Chondrocyte (in vitro differentiated cells): ENCODE results near the gene SH2D3C. TPM values are rescaled to one million over a fixed set of nuclear protein-coding genes. Genes with fewer than 3 reads are reported as not detected.

Experiments used
- DNase-seq: peaks from one replicate; pipeline ENCODE4 v3.0.0; 2021; ENCODE audit warnings: mixed read lengths, low spot score
- H3K27ac Mint-ChIP-seq: one replicate; pipeline ENCODE4 v1.8.0; 2021; ENCODE audit warnings: mild to moderate bottlenecking, moderate library complexity, mixed read lengths; ENCODE audit not compliant: unreplicated experiment
- H3K27me3 Mint-ChIP-seq: 2 replicates; pipeline ENCODE4 v1.8.0; 2021; ENCODE audit warnings: low read depth, mixed read lengths
- H3K36me3 Mint-ChIP-seq: 2 replicates; pipeline ENCODE4 v1.8.0; 2021; ENCODE audit warnings: low read depth, mixed read lengths
- H3K4me1 Mint-ChIP-seq: 2 replicates; pipeline ENCODE4 v1.8.0; 2021; ENCODE audit warnings: low read depth, mild to moderate bottlenecking, mixed read lengths
- H3K4me3 Mint-ChIP-seq: one replicate; pipeline ENCODE4 v1.8.0; 2021; ENCODE audit warnings: mild to moderate bottlenecking, moderate library complexity, mixed read lengths; ENCODE audit not compliant: unreplicated experiment
- H3K9me3 Mint-ChIP-seq: 2 replicates; pipeline ENCODE4 v1.8.0; 2021; ENCODE audit warnings: low read depth, mixed read lengths
- total RNA-seq: library from RNA; stranded (reverse); gene quantifications from 3 replicates; pipeline ENCODE4 v1.2.1, GENCODE V29; 2021
- TF ChIP-seq, protein P1 (sequence below): fragments of 200-600 bp; sonication (generic); IDR thresholded peaks from 2 replicates; pipeline ENCODE4 v1.5.0; 2021; ENCODE audit warnings: antibody characterized with exemption, mild to moderate bottlenecking, moderate library complexity

Gene SH2D3C
- total RNA-seq, 1 donor from 2014 or later = 9.9 TPM

DNA sequence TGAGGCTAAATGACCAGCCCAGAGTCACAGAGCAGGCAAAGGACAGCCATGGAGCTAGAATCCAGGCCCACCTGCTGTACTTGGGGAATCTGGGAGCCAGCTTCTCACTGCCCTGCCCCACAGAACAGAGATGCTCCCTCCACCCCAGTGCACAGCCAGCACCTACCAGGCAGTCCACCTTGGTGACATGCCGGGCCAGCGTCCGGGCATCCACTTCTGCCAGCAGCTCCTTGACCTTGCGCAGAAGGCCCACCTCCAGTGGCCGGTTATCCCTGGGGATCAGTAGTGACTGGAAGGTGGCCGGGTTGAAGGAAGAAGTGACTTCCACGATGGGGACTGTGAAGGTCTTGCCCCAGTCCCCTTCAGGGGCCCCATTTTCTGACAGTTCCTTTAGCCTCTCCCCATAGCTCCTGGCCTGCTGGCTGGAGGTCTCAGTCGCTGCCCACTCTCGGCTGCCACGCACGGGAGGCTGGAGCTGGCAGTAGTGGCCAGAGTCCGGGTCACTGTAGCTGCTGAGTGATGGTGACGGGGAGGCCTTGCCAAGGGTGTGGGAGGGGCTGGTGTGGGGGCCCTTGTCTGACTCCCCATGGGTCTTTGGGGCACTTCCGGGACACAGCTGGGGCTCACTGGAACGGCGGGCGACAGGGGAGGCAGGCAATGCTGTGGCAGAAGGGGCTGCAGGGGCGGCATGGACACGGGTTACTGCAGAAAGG lies 33.9 kb downstream of the SH2D3C start:
- Mint-ChIP-seq H3K27ac (no peak overlapping the region), H3K4me3 (no peak overlapping the region), H3K27me3 (no peaks in the 10 kb centered on the region), H3K4me1 (no peaks in the 10 kb centered on the region), H3K36me3 (peaks cover 10% of the 10 kb centered on the region), H3K9me3 (no peaks in the 10 kb centered on the region)
- no peak for DNase-seq
- TF ChIP-seq, protein P1, sequence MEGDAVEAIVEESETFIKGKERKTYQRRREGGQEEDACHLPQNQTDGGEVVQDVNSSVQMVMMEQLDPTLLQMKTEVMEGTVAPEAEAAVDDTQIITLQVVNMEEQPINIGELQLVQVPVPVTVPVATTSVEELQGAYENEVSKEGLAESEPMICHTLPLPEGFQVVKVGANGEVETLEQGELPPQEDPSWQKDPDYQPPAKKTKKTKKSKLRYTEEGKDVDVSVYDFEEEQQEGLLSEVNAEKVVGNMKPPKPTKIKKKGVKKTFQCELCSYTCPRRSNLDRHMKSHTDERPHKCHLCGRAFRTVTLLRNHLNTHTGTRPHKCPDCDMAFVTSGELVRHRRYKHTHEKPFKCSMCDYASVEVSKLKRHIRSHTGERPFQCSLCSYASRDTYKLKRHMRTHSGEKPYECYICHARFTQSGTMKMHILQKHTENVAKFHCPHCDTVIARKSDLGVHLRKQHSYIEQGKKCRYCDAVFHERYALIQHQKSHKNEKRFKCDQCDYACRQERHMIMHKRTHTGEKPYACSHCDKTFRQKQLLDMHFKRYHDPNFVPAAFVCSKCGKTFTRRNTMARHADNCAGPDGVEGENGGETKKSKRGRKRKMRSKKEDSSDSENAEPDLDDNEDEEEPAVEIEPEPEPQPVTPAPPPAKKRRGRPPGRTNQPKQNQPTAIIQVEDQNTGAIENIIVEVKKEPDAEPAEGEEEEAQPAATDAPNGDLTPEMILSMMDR = no peak

DNA sequence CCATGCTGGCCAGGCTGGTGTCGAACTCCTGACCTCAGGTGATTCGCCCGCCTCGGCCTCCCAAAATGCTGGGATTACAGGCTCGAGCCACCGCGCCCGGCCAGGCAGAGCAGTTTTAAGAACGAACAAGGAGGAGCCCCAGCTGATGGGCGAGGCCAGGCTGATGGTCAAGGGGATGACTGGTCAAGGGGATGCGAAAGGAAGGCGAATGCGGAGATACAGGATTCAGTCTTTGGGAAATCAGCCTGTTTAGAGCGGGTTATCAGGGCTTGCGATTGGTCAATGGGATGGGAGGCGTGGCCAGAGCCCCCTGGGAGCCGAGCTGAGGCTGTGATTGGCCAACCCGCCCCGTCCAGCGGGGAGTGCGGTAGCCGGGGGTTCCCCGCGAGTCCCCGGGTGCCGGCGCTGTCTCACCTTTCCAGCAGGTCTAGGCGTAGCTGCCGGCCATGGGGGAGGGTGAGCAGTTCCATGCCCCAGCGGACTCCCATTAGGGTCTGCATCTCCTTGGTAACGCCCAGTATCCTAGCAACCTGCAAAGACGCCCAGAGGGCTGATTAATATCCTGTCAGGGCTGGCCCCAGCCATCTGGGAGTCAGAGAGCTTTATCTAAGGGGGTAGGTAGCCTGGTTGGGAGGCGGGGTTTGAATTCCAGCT lies 35.9 kb downstream of the SH2D3C start:
- Mint-ChIP-seq H3K27ac (no peak overlapping the region), H3K27me3 (no peaks in the 10 kb centered on the region), H3K4me3 (no peak overlapping the region), H3K36me3 (peaks cover 4% of the 10 kb centered on the region), H3K9me3 (no peaks in the 10 kb centered on the region), H3K4me1 (no peaks in the 10 kb centered on the region)
- no peak for DNase-seq
- TF ChIP-seq, protein P1 = no peak

DNA sequence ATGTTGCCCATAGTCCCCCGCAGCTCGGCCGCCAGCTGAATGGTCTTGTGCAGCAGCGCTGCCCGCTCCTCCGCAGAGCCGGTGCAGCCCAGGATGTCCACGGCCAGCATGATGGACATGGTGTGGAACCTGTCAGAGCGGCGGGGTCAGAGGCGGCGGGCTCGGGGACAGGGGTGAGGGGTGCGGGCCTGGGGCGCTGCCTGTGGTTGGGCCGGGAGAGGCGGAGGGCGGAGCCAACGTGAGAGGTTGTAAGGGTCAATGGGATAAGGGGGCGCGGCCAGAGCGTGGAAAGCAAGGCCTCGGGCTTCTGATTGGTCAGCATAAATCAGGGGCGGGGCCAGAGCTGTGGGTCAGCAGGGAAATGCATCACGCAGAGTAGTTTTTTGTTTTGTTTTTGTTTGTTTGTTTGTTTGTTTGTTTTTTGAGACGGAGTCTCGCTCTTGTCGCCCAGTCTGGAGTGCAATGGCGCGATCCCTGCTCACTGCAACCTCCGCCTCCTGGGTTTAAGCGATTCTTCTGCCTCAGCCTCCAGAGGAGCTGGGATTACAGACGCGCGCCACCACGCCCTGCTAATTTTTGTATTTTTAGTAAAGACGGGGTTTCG lies 36.5 kb downstream of the SH2D3C start:
- no peak for DNase-seq
- no peaks in the 10 kb centered on the region for H3K9me3 Mint-ChIP-seq
- no peak overlapping the region for H3K4me3 Mint-ChIP-seq
- H3K36me3 Mint-ChIP-seq = peaks cover 1% of the 10 kb centered on the region
- TF ChIP-seq, protein P1 = no peak
- no peak overlapping the region for H3K27ac Mint-ChIP-seq
- H3K27me3 Mint-ChIP-seq = no peaks in the 10 kb centered on the region
- H3K4me1 Mint-ChIP-seq = no peaks in the 10 kb centered on the region

DNA sequence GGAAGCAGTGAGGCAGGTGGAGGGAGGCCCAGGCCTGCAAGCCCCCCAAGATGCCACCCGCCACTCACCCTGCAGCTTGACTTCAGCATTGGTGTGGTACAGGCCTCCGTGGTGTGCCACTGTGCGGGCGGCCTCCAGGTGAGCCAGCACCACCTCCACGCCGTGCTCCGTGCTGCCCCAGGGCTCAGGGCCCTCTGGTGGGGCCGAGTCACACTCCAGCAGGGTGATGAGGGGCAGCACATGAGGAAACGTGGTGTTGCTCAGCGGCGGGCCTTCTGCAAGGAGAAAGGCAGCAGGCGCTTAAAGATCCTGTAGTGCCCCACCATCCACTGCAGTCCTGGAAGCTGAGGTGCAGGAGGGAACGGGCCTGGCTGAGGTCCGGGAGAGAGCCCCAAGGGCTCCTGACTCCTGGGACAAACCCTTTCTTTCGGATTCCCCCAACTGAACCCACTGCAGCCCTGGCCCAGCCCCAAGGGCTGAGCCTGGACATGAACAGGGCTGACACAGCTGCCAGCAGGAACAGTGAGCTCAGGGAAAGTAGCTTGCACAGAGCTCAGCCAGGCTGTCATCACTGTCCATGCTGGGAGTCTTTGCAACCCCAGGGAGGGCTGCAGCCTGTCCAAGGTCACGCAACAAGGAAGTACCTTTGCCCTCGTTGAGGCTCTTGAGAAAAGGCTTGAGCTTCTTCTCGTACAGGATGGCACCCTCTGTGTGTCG lies 38.7 kb downstream of the SH2D3C start:
- no peak overlapping the region for H3K4me3 Mint-ChIP-seq
- peaks cover 1% of the 10 kb centered on the region for H3K36me3 Mint-ChIP-seq
- no peak overlapping the region for H3K27ac Mint-ChIP-seq
- TF ChIP-seq, protein P1 = no peak
- DNase-seq = no peak
- H3K9me3 Mint-ChIP-seq = no peaks in the 10 kb centered on the region
- peaks cover 5% of the 10 kb centered on the region for H3K4me1 Mint-ChIP-seq
- no peaks in the 10 kb centered on the region for H3K27me3 Mint-ChIP-seq

DNA sequence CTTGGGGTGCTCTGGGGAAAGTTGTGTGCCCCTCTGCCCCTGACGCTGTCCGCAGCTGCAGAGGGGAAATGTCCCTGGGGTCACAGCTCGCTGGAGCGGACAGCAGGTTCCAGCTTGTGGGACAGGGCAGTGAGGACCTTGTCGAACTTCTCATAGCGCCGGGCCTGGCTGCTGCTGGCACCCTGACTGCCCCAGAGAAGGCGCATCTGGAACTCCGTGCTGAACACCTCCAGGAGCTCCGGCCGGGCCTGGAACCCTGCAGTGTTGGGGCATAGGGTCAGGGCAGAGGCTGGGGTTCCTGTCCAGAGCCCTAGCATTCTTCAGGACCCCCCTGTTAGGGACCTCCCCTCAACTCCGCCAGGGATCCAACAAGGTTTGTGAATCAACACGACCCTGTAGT lies 39.8 kb downstream of the SH2D3C start:
- no peaks in the 10 kb centered on the region for H3K9me3 Mint-ChIP-seq
- no peaks in the 10 kb centered on the region for H3K27me3 Mint-ChIP-seq
- no peak overlapping the region for H3K27ac Mint-ChIP-seq
- DNase-seq = no peak
- peaks cover 13% of the 10 kb centered on the region for H3K4me1 Mint-ChIP-seq
- TF ChIP-seq, protein P1 = no peak
- peaks cover 1% of the 10 kb centered on the region for H3K36me3 Mint-ChIP-seq
- H3K4me3 Mint-ChIP-seq = no peak overlapping the region
